ENCODE data around the gene CRYZL1. TPM values are rescaled to one million over a fixed set of nuclear protein-coding genes. Genes with fewer than 3 reads are reported as not detected.

Gene CRYZL1
- total RNA-seq, 1 experiment from 2014 or later = 24.8 TPM

GRCh38 chr21:33568448-33568847 lies 73.1 kb downstream of the CRYZL1 start:
- no peaks in the 10 kb centered on the region for H3K27me3 ChIP-seq (ENCODE audit: control insufficient read depth, insufficient read depth, low read length)
- CTCF ChIA-PET = no interaction called here
- TF ChIP-seq TCF7L2 (IDR thresholded peaks at IDR 0.05; ENCODE audit: low read depth, low read length) = no peak
- TF ChIP-seq REST (IDR thresholded peaks at IDR 0.05; ENCODE audit: insufficient read depth in 1 of 2, low read depth in 2 of 2, low read length in 1 of 2) = no peak
- TF ChIP-seq POLR2AphosphoS5 (IDR thresholded peaks at IDR 0.05; ENCODE audit: low read depth, low read length) = no peak
- no peak for TF ChIP-seq CTCF (IDR thresholded peaks at IDR 0.05)
- no peak for TF ChIP-seq SIN3A (IDR thresholded peaks at IDR 0.05; ENCODE audit: borderline replicate concordance, insufficient read depth, low read depth, low read length)
- in situ Hi-C loops (cut with HindIII; ENCODE audit: low pct_unique_long_range_greater_than_20kb, low sequenced_read_pairs) (no loop called here), intact Hi-C loops (cut with micrococcal nuclease; ENCODE audit: unreplicated experiment) (no loop called here)
- no peak overlapping the region for H3K4me3 ChIP-seq (ENCODE audit: low read depth in 2 of 2, low read length in 2 of 2)
- H3K27ac ChIP-seq (ENCODE audit: low read length) = no peak overlapping the region
- DNase-seq (ENCODE audit: low read depth, low spot score) (no peak), ATAC-seq (no peak)
- H3K9me3 ChIP-seq (ENCODE audit: control insufficient read depth, insufficient read depth, low read depth, low read length) = no peaks in the 10 kb centered on the region
- no TSS peak for BruUV-seq (replicated peaks)
- no peaks in the 10 kb centered on the region; the same call in 1 of the 2 replicates for H3K4me1 ChIP-seq (ENCODE audit: control insufficient read depth, insufficient read depth, low read length)
- POLR2A ChIA-PET = no interaction called here
- peaks cover 57% of the 10 kb centered on the region for H3K36me3 ChIP-seq (ENCODE audit: control insufficient read depth, insufficient read depth, low read length)

GRCh38 chr21:33567914-33568313 lies 73.6 kb downstream of the CRYZL1 start:
- Histone ChIP-seq H3K36me3 (ENCODE audit: control insufficient read depth, insufficient read depth, low read length) (peaks cover 58% of the 10 kb centered on the region), H3K4me3 (ENCODE audit: low read depth in 2 of 2, low read length in 2 of 2) (no peak overlapping the region), H3K4me1 (ENCODE audit: control insufficient read depth, insufficient read depth, low read length) (no peaks in the 10 kb centered on the region; the same call in 1 of the 2 replicates), H3K9me3 (ENCODE audit: control insufficient read depth, insufficient read depth, low read depth, low read length) (no peaks in the 10 kb centered on the region), H3K27ac (ENCODE audit: low read length) (no peak overlapping the region), H3K27me3 (ENCODE audit: control insufficient read depth, insufficient read depth, low read length) (no peaks in the 10 kb centered on the region)
- BruUV-seq (replicated peaks) = no TSS peak
- intact Hi-C loops (cut with micrococcal nuclease; ENCODE audit: unreplicated experiment) = no loop called here
- TF ChIP-seq POLR2AphosphoS5 (IDR thresholded peaks at IDR 0.05; ENCODE audit: low read depth, low read length) (no peak), CTCF (IDR thresholded peaks at IDR 0.05) (no peak), TCF7L2 (IDR thresholded peaks at IDR 0.05; ENCODE audit: low read depth, low read length) (no peak), SIN3A (IDR thresholded peaks at IDR 0.05; ENCODE audit: borderline replicate concordance, insufficient read depth, low read depth, low read length) (no peak)
- ChIA-PET POLR2A (no interaction called here), CTCF (no interaction called here)
- in situ Hi-C loops (cut with HindIII; ENCODE audit: low pct_unique_long_range_greater_than_20kb, low sequenced_read_pairs) = no loop called here
- ATAC-seq (no peak), DNase-seq (ENCODE audit: low read depth, low spot score) (no peak)
